HCT116 (cell line): ENCODE data around the gene FKBP5. TPM values are rescaled to one million over a fixed set of nuclear protein-coding genes. Genes with fewer than 3 reads are reported as not detected.

Source experiments
- ATAC-seq: fragments of 200-7000 bp; cut with Tn5 transposase; 2 replicates; pipeline ENCODE4 v1.9.1; 2020; ENCODE audit warnings: mild to moderate bottlenecking, moderate library complexity
- BruUV-seq: library from RNA; stranded (reverse); fragments of 400-500 nt; replicated peaks from 2 replicates; lab custom pipeline; 2021; lab: Mats Ljungman, UMichigan
- CTCF ChIA-PET: fragments of 300-600 bp; sonication (Branson Sonifier 250); formaldehyde crosslinking; loops from one replicate; lab custom pipeline; 2021; ENCODE audit warnings: antibody characterized with exemption; lab: Charles Lee
- POLR2A ChIA-PET: fragments of 300-600, 350-600 bp; sonication (Branson Sonifier 250); formaldehyde crosslinking; loops from one replicate; lab custom pipeline; 2021; ENCODE audit warnings: antibody characterized with exemption; lab: Charles Lee
- RAD21 ChIA-PET, 2 experiments: fragments of 300-600 bp; sonication (Branson Sonifier 250); formaldehyde crosslinking; loops; one replicate each; lab custom pipeline; 2023; ENCODE audit warnings: low total read pairs in 2 of 2; ENCODE audit not compliant: uncharacterized antibody in 2 of 2, unreplicated experiment in 2 of 2, low non-redundant PET in 1 of 2; lab: Charles Lee
- DNase-seq: peaks from one replicate; pipeline ENCODE4 v3.0.0-alpha.2; 2010; ENCODE audit warnings: low read depth, low spot score
- H2AFZ ChIP-seq: fragments of 200-600 bp; shearing (Covaris generic), sonication (generic); 2 replicates; pipeline ENCODE4 v1.6.1; 2017; ENCODE audit warnings: low read depth, mixed run types, mixed read lengths, antibody characterized with exemption, low read length; ENCODE audit not compliant: poor library complexity, severe bottlenecking
- H3K27ac ChIP-seq: 2 replicates; pipeline ENCODE4 v1.5.1; 2012; ENCODE audit warnings: low read depth, low read length
- H3K27me3 ChIP-seq: fragments of 200-600 bp; sonication (generic); 2 replicates; pipeline ENCODE4 v1.6.1; 2016; ENCODE audit warnings: mixed run types, low read length, mixed read lengths; ENCODE audit not compliant: insufficient read depth
- H3K36me3 ChIP-seq, 2 experiments: fragments of 200-500 bp in 1 of 2; fragments of 200-600 bp in 1 of 2; sonication (Bioruptor generic) in 1 of 2; sonication (generic) in 1 of 2; 2 replicates each; pipeline versions ENCODE4 v1.5.1 to v1.6.1; 2014 to 2016; ENCODE audit warnings: low read length in 2 of 2, inconsistent platforms in 1 of 2, mixed read lengths in 1 of 2, mixed run types in 1 of 2; ENCODE audit not compliant: insufficient read depth in 2 of 2, control insufficient read depth in 1 of 2
- H3K4me1 ChIP-seq, 2 experiments: fragments of 200-600 bp in 1 of 2; sonication (generic) in 1 of 2; 2 replicates each; pipeline versions ENCODE4 v1.5.1 to v1.6.1; 2012 to 2017; ENCODE audit warnings: low read length in 2 of 2, inconsistent platforms in 1 of 2, mild to moderate bottlenecking in 1 of 2, mixed read lengths in 1 of 2, mixed run types in 1 of 2, moderate library complexity in 1 of 2; ENCODE audit not compliant: insufficient read depth in 2 of 2, control insufficient read depth in 1 of 2
- H3K4me2 ChIP-seq: fragments of 200-600 bp; sonication (generic); 2 replicates; pipeline ENCODE4 v1.6.1; 2017; ENCODE audit warnings: mixed run types, low read length, mixed read lengths
- H3K4me3 ChIP-seq, 2 experiments: fragments of 200-600 bp in 1 of 2; sonication (generic) in 1 of 2; replicated peaks in 1 of 2; 2 replicates each; pipeline ENCODE4 v1.5.1; 2011 to 2016; ENCODE audit warnings: low read length in 2 of 2, control low read depth in 1 of 2, low read depth in 1 of 2, mild to moderate bottlenecking in 1 of 2, mixed read lengths in 1 of 2, mixed run types in 1 of 2
- H3K79me2 ChIP-seq: fragments of 200-600 bp; sonication (generic); 2 replicates; pipeline ENCODE4 v1.6.1; 2017; ENCODE audit warnings: mild to moderate bottlenecking, mixed run types, low read length, moderate library complexity, mixed read lengths; ENCODE audit not compliant: insufficient read depth
- H3K9ac ChIP-seq: fragments of 200-600 bp; sonication (generic); 2 replicates; pipeline ENCODE4 v1.6.1; 2016; ENCODE audit warnings: low read length, mixed read lengths
- H3K9me2 ChIP-seq: fragments of 200-600 bp; sonication (generic), shearing (Covaris generic); 2 replicates; pipeline ENCODE4 v1.6.1; 2017; ENCODE audit warnings: mixed run types, mild to moderate bottlenecking, moderate library complexity; ENCODE audit not compliant: insufficient read depth
- H3K9me3 ChIP-seq, 2 experiments: fragments of 200-500 bp in 1 of 2; fragments of 200-600 bp in 1 of 2; sonication (Bioruptor generic) in 1 of 2; sonication (generic) in 1 of 2; 2 replicates each; pipeline ENCODE4 v1.6.1; 2014 to 2017; ENCODE audit warnings: low read length in 2 of 2, mixed read lengths in 2 of 2, inconsistent platforms in 1 of 2, low read depth in 1 of 2, mild to moderate bottlenecking in 1 of 2, mixed run types in 1 of 2, moderate library complexity in 1 of 2; ENCODE audit not compliant: control insufficient read depth in 1 of 2, insufficient read depth in 1 of 2
- H4K20me1 ChIP-seq: fragments of 200-600 bp; sonication (generic), shearing (Covaris generic); 2 replicates; pipeline ENCODE4 v1.6.1; 2017; ENCODE audit warnings: mixed run types, mild to moderate bottlenecking, moderate library complexity; ENCODE audit not compliant: insufficient read depth
- ATF3 ChIP-seq: IDR thresholded peaks from 2 replicates; pipeline ENCODE4 v1.6.1; 2012
- CBX3 ChIP-seq: IDR thresholded peaks from 2 replicates; pipeline ENCODE4 v1.6.1; 2012; ENCODE audit warnings: low read depth
- CEBPB ChIP-seq: IDR thresholded peaks from 2 replicates; pipeline ENCODE4 v1.6.1; 2012; ENCODE audit warnings: low read depth
- CTCF ChIP-seq, 3 experiments: fragments of 200-600 bp in 1 of 3; sonication (generic) in 1 of 3; IDR thresholded peaks in 2 of 3; conservative IDR thresholded peaks in 1 of 3; 2 replicates each; pipeline ENCODE4 v1.5.1; 2012 to 2017; ENCODE audit warnings: low read depth in 2 of 3, low read length in 2 of 3, antibody characterized with exemption in 1 of 3, borderline replicate concordance in 1 of 3, control low read depth in 1 of 3, mild to moderate bottlenecking in 1 of 3, mixed read lengths in 1 of 3, mixed run types in 1 of 3, moderate library complexity in 1 of 3; ENCODE audit not compliant: insufficient read depth in 1 of 3
- EGR1 ChIP-seq: IDR thresholded peaks from 2 replicates; pipeline ENCODE4 v1.6.1; 2012; ENCODE audit warnings: low read depth
- ELF1 ChIP-seq: IDR thresholded peaks from 2 replicates; pipeline ENCODE4 v1.6.1; 2012; ENCODE audit warnings: low read depth, borderline replicate concordance
- EZH2 ChIP-seq: fragments of 200-600 bp; sonication (generic); IDR thresholded peaks from 2 replicates; pipeline ENCODE4 v1.6.1; 2017; ENCODE audit warnings: antibody characterized with exemption, mixed run types
- EZH2phosphoT487 ChIP-seq: fragments of 200-600 bp; IDR thresholded peaks from 2 replicates; pipeline ENCODE4 v1.6.1; 2018; ENCODE audit warnings: antibody characterized with exemption, borderline replicate concordance
- FOSL1 ChIP-seq: IDR thresholded peaks from 2 replicates; pipeline ENCODE4 v1.6.1; 2012; ENCODE audit warnings: low read depth
- JUND ChIP-seq: IDR thresholded peaks from 2 replicates; pipeline ENCODE4 v1.6.1; 2012
- MAX ChIP-seq: IDR thresholded peaks from 2 replicates; pipeline ENCODE4 v1.6.1; 2012
- POLR2A ChIP-seq: IDR thresholded peaks from 2 replicates; pipeline ENCODE4 v1.7.0; 2011; ENCODE audit warnings: borderline replicate concordance; ENCODE audit not compliant: insufficient read depth, insufficient read length; ENCODE audit errors: extremely low read depth
- POLR2AphosphoS5 ChIP-seq: IDR thresholded peaks from 2 replicates; pipeline ENCODE4 v1.6.1; 2011; ENCODE audit warnings: mild to moderate bottlenecking, low read depth, low read length, moderate library complexity
- RAD21 ChIP-seq: IDR thresholded peaks from 2 replicates; pipeline ENCODE4 v1.6.1; 2012; ENCODE audit warnings: low read depth, mild to moderate bottlenecking
- REST ChIP-seq: IDR thresholded peaks from 2 replicates; pipeline ENCODE4 v1.6.1; 2012; ENCODE audit warnings: low read depth
- SIN3A ChIP-seq: IDR thresholded peaks from 2 replicates; pipeline ENCODE4 v1.6.1; 2012; ENCODE audit warnings: low read depth
- SP1 ChIP-seq: IDR thresholded peaks from 2 replicates; pipeline ENCODE4 v1.6.1; 2012; ENCODE audit warnings: low read depth
- TCF7L2 ChIP-seq: IDR thresholded peaks from 2 replicates; pipeline ENCODE4 v1.7.0; 2011; ENCODE audit warnings: borderline replicate concordance, inconsistent platforms; ENCODE audit not compliant: insufficient read depth, insufficient read length; ENCODE audit errors: extremely low read depth
- YY1 ChIP-seq: IDR thresholded peaks from 2 replicates; pipeline ENCODE4 v1.6.1; 2011; ENCODE audit warnings: low read length, low read depth, moderate library complexity, mild to moderate bottlenecking; ENCODE audit not compliant: insufficient replicate concordance; ENCODE audit errors: extremely low read depth
- ZFX ChIP-seq: fragments of 450-650 bp; IDR thresholded peaks from 2 replicates; pipeline ENCODE4 v1.6.1; 2017
- ZNF274 ChIP-seq: fragments of 200-500 bp; sonication (Bioruptor generic); IDR thresholded peaks from 2 replicates; pipeline ENCODE4 v1.6.1; 2014; ENCODE audit warnings: mild to moderate bottlenecking, low read depth, low read length, inconsistent platforms
- intact Hi-C: fragments of 100-400 bp; cut with micrococcal nuclease; formaldehyde crosslinking; loops from 2 replicates; pipeline ENCODE4 v1.10.0; 2022
- total RNA-seq: library from RNA; stranded (reverse); gene quantifications from one replicate; pipeline ENCODE4 v1.2.1, GENCODE V29; 2021; ENCODE audit not compliant: unreplicated experiment

FKBP5 gene
- total RNA-seq, 1 experiment from 2014 or later = 50.3 TPM

- H3K79me2 ChIP-seq = peaks cover 17% of the 10 kb centered on the region
- DNase-seq = peak; percentile 92
- H4K20me1 ChIP-seq = no peaks in the 10 kb centered on the region
- no peak overlapping the region for H2AFZ ChIP-seq
- H3K4me1 ChIP-seq = peaks cover 73 to 89% of the 10 kb centered on the region in 2 experiments
- no TSS peak for BruUV-seq
- H3K4me2 ChIP-seq = peak overlapping the region; percentile 72
- peak overlapping the region; percentile 41 for H3K9ac ChIP-seq
- ChIA-PET POLR2A (no interaction called here), RAD21 (no interaction called here), CTCF (interaction anchor here (1.0 to 1.7 kb wide), 2 partner anchors 9 to 139 kb away, joined by 3 to 4 read pairs; no protein-coding TSS in a partner anchor)
- no peaks in the 10 kb centered on the region for H3K9me2 ChIP-seq
- peak; percentile 72 for ATAC-seq
- peak overlapping the region in 1 of 2 experiments; percentile 32; a peak in 3 of 4 replicates for H3K4me3 ChIP-seq
- intact Hi-C loops = no loop called here
- H3K27ac ChIP-seq = peak overlapping the region; percentile 99
- H3K9me3 ChIP-seq = no peaks in the 10 kb centered on the region
- no peaks in the 10 kb centered on the region for H3K27me3 ChIP-seq
- peaks cover 0 to 4% of the 10 kb centered on the region in 2 experiments; a peak in 1 of 4 replicates for H3K36me3 ChIP-seq
- TF ChIP-seq POLR2A = no peak
- peak; percentile 87 for TF ChIP-seq JUND
- no peak for TF ChIP-seq CTCF (IDR thresholded peaks at IDR 0.05 in 2 of 3, conservative IDR thresholded peaks at IDR 0.05 in 1 of 3; ENCODE audit: borderline replicate concordance in 1 of 3, insufficient read depth in 1 of 3, low read depth in 2 of 3, low read length in 2 of 3)
- peak; percentile 80 for TF ChIP-seq SP1
- TF ChIP-seq ATF3 = no peak
- no peak; the same call in 1 of the 2 replicates for TF ChIP-seq EGR1
- peak; percentile 84 for TF ChIP-seq SIN3A
- TF ChIP-seq EZH2 = no peak
- TF ChIP-seq CBX3 = peak; percentile 78
- peak; percentile 11; the same call in 1 of the 2 replicates for TF ChIP-seq RAD21
- TF ChIP-seq REST = no peak
- TF ChIP-seq POLR2AphosphoS5 = no peak; the same call in 1 of the 2 replicates
- TF ChIP-seq YY1 = peak; percentile 9
- peak; percentile 93 for TF ChIP-seq FOSL1
- TF ChIP-seq ZFX = no peak
- no peak for TF ChIP-seq EZH2phosphoT487
- TF ChIP-seq ZNF274 = no peak
- no peak for TF ChIP-seq MAX
- TF ChIP-seq ELF1 = no peak; the same call in 1 of the 2 replicates
- peak; percentile 88 for TF ChIP-seq TCF7L2
- TF ChIP-seq CEBPB = peak; percentile 74
Measured at GRCh38 chr6:35596448-35597442, 92.0 kb downstream of the FKBP5 start.
